Urinary bladder (tissue), 4 donors: ENCODE results near the gene KYNU. TPM values are rescaled to one million over a fixed set of nuclear protein-coding genes. Genes with fewer than 3 reads are reported as not detected.
"Not testable (repeated sequence)": the region's sequence is repeated elsewhere in the genome, so short reads cannot be mapped to it uniquely, and the experiment has no call there.

ENCODE experiments used
- DNase-seq: peaks from one replicate; pipeline ENCODE4 v3.0.0-alpha.2; 2015; ENCODE audit errors: extremely low spot score
- H3K27ac ChIP-seq: one replicate; pipeline ENCODE4 v1.5.1; 2013; ENCODE audit warnings: low read depth, mild to moderate bottlenecking, moderate library complexity
- H3K36me3 ChIP-seq: one replicate; pipeline ENCODE4 v1.6.1; 2013; ENCODE audit warnings: mild to moderate bottlenecking, moderate library complexity; ENCODE audit not compliant: insufficient read depth
- H3K4me1 ChIP-seq: one replicate; pipeline ENCODE4 v1.6.1; 2013; ENCODE audit warnings: mild to moderate bottlenecking, moderate library complexity; ENCODE audit not compliant: insufficient read depth
- H3K4me3 ChIP-seq: one replicate; pipeline ENCODE4 v1.5.1; 2013; ENCODE audit warnings: low read depth, low read length
- WGBS: extraction: QIAGEN DNeasy Blood & Tissue Kit; methylation state at CpG from one replicate; pipeline ENCODE4 v1.1.7; 2013; 5-methylcytosine and 5-hydroxymethylcytosine counted together
- polyA plus RNA-seq: library from polyadenylated mRNA; stranded (reverse); fragments of 200-250 nt; gene quantifications from one replicate; pipeline ENCODE4 v1.2.3, GENCODE V29; 2013
- total RNA-seq: library from RNA; depleted of rRNA; stranded (reverse); fragments of >200 nt; gene quantifications from one replicate; pipeline ENCODE4 v1.2.3, GENCODE V29; 2014
- donor health status: healthy with polysubstance abuse.
- donor health status: healthy.

Gene KYNU
- total and polyA plus RNA-seq, 2 donors = 2.3 to 9.8 TPM

DNA sequence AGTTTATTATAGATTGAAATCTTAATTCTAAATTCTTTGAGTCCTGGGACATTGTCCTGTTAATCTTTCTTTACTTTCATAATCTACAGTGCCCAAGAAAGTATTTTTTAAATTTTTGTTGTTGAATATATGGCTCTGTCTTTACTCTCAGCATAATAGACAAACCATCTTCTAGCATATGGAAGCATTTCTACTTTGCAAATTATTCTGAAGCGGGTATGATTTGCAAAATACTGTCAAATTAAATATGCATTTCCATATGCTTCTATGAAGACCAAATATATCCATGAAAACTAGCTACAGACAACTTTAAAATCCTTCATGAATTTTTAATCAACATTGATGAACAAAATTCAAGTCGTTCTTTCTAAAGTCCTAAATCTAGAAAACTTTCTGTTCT lies 117.2 kb downstream of the KYNU start:
- WGBS = 91% methylated on average over 2 of the region's 2 CpGs

DNA sequence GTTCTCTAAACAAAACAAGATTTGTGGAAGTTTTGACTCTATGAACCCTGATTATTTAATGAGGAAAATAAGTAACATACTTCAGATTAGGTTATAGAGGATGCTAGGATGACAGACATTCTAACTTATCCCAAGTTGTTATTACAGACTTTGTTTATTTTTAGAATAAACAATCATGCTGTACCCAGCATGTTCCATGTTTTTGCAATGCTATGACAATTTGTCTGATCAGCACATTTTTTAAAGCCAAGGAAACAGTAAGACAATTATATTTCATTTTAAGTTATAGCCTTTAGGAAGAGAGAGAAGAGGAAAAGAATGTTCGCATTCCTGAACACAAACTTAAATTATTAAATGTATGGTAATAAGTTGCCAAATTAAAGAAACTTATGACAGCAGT lies 119.8 kb downstream of the KYNU start:
- 59% methylated on average over 1 of the region's 1 CpG for WGBS
- Histone ChIP-seq H3K36me3 (no peaks in the 10 kb centered on the region), H3K27ac (no peak overlapping the region), H3K4me1 (no peaks in the 10 kb centered on the region), H3K4me3 (no peak overlapping the region)
- DNase-seq = no peak

More for the DNA sequence above, 117.2 kb downstream of the KYNU start:
- Histone ChIP-seq H3K4me1 (no peaks in the 10 kb centered on the region), H3K27ac (no peak overlapping the region), H3K36me3 (no peaks in the 10 kb centered on the region), H3K4me3 (no peak overlapping the region)
- DNase-seq = no peak

GRCh38 chr2:143000599-143000998 lies 123.1 kb downstream of the KYNU start:
- Histone ChIP-seq H3K27ac (no peak overlapping the region), H3K36me3 (no peaks in the 10 kb centered on the region), H3K4me3 (no peak overlapping the region), H3K4me1 (no peaks in the 10 kb centered on the region)
- no peak for DNase-seq
- WGBS = 94% methylated on average over 2 of the region's 2 CpGs

GRCh38 chr2:143001501-143001900 lies 124.0 kb downstream of the KYNU start:
- H3K36me3 ChIP-seq = no peaks in the 10 kb centered on the region
- H3K4me1 ChIP-seq = no peaks in the 10 kb centered on the region
- H3K27ac ChIP-seq = no peak overlapping the region
- 82% methylated on average over 1 of the region's 1 CpG for WGBS
- H3K4me3 ChIP-seq = no peak overlapping the region
- DNase-seq = no peak

- DNase-seq = no peak
- Histone ChIP-seq H3K27ac (no peak overlapping the region), H3K36me3 (no peaks in the 10 kb centered on the region), H3K4me3 (no peak overlapping the region), H3K4me1 (no peaks in the 10 kb centered on the region)
- WGBS = 13% methylated on average over 4 of the region's 4 CpGs
These were observed 138.2 kb downstream of the KYNU start for GRCh38 chr2:143015656-143016055.

- DNase-seq = no peak
- no peak overlapping the region for H3K27ac ChIP-seq
- 23% methylated on average over 28 of the region's 28 CpGs for WGBS
- no peaks in the 10 kb centered on the region for H3K36me3 ChIP-seq
- no peak overlapping the region for H3K4me3 ChIP-seq
- no peaks in the 10 kb centered on the region for H3K4me1 ChIP-seq
These were observed 149.1 kb downstream of the KYNU start for GRCh38 chr2:143026411-143027054.

DNA sequence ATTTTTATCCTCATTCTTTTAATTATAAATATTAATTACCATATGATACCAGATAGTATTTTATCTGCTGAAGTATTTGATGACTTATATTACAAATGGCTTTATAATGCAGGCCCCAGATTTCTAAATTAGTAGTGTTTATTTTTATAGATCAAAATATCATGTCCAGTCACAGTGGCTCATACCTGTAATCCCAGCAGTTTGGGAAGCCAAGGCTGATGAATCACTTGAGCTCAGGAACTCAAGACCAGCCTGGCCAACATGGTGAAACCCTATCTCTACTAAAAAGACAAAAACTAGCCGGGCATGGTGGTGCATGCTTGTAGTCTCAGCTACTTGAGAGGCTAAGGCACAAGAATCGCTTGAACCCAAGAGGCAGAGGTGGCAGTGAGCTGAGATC lies 151.7 kb downstream of the KYNU start:
- Histone ChIP-seq H3K36me3 (no peaks in the 10 kb centered on the region), H3K4me1 (no peaks in the 10 kb centered on the region), H3K27ac (no peak overlapping the region), H3K4me3 (no peak overlapping the region)
- 97% methylated on average over 2 of the region's 2 CpGs for WGBS
- DNase-seq = no peak

- Histone ChIP-seq H3K4me3 (no peak overlapping the region), H3K36me3 (no peaks in the 10 kb centered on the region), H3K4me1 (no peaks in the 10 kb centered on the region), H3K27ac (no peak overlapping the region)
- WGBS = 80% methylated on average over 2 of the region's 2 CpGs
- no peak for DNase-seq
These were observed 152.7 kb downstream of the KYNU start for GRCh38 chr2:143030127-143030526.

DNA sequence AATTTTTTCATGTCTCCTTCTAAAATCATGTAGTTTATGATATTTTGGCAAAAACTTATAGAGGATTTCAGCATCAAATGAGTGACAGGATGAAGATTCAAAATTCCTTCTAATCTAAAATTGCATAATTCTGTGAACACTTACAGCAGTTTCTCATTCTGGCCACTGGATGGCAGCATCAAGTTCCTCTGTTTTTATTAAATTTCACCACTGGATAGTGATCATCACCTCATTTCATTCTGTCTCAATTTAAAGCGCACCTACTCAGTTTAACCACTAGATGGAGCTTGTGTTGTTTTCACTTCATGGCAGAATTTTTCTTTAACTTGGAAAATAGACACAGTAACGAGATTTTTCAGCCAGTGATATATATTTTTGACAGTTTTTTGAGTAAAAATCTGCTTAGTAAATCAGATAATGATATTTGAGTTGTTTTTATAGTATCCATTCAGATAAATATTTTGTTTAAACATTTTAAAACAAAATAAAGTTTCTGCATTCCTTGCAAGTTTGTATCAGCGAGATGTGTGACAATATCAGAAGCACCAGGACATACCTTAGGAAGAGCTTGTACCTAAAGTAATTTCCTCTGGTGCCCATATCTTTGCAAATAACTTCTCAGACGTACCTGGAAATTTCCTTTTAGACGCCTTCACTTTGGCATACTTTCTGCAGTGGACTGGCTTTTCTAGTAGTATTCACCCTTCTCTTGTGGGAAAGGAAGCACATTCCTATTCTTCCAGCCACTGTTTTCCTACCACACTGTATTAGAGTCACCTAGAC lies 157.0 kb downstream of the KYNU start:
- WGBS = 37% methylated on average over 5 of the region's 5 CpGs
- peak; percentile 68 for DNase-seq

GRCh38 chr2:143051465-143051864 lies 174.0 kb downstream of the KYNU start:
- Histone ChIP-seq H3K36me3 (no peaks in the 10 kb centered on the region), H3K4me1 (no peaks in the 10 kb centered on the region), H3K4me3 (no peak overlapping the region), H3K27ac (no peak overlapping the region)
- WGBS = 95% methylated on average over 1 of the region's 1 CpG
- no peak for DNase-seq

More for the DNA sequence above, 157.0 kb downstream of the KYNU start:
- Histone ChIP-seq H3K4me1 (no peaks in the 10 kb centered on the region), H3K4me3 (no peak overlapping the region), H3K36me3 (no peaks in the 10 kb centered on the region), H3K27ac (no peak overlapping the region)

DNA sequence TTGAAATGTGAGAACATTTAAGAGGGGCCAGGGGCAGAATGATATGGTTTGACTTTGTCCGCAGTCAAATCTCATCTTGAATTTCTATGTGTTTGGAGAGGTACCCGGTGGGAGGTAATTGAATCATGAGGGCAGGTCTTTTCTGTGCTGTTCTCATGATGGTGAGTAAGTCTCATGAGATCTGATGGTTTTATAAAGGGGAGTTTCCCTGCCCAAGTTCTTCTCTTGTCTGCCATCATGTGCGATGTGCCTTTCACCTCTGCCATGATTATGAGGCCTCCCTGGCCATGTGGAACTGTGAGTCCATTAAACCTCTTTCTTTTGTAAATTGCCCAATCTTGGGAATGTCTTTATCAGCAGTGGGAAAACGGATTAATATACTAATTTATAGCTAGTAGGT lies 176.0 kb downstream of the KYNU start:
- H3K4me3 ChIP-seq, H3K27ac ChIP-seq: not testable (repeated sequence)
- WGBS = 90% methylated on average over 4 of the region's 4 CpGs

DNA sequence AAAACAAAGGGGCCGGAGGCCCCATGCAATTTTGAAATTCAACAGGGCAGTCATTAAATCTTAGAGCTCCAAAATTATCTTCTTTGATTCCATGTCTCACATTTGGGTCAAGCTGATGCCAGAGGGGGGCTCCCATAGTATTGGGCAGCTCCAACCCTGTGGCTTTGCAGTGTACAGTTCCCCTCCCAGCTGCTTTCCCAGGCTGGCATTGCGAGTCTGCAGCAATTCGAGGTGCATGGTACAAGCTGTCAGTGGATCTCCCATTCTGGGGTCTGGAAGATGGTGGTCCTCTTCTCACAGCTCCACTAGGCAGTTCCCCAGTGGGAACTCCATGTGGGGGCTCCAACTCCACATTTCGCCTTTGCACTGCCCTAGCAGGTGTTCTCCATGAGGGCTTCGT lies 179.1 kb downstream of the KYNU start:
- no peak overlapping the region for H3K27ac ChIP-seq
- H3K4me3 ChIP-seq = no peak overlapping the region
- WGBS = 94% methylated on average over 5 of the region's 5 CpGs
- no peaks in the 10 kb centered on the region for H3K36me3 ChIP-seq
- no peak for DNase-seq
- no peaks in the 10 kb centered on the region for H3K4me1 ChIP-seq

More for the DNA sequence above, 176.0 kb downstream of the KYNU start:
- DNase-seq, H3K36me3 ChIP-seq, H3K4me1 ChIP-seq: not testable (repeated sequence)

- 44% methylated on average over 1 of the region's 1 CpG for WGBS
- DNase-seq = no peak
- H3K4me3 ChIP-seq = no peak overlapping the region
- no peaks in the 10 kb centered on the region for H3K4me1 ChIP-seq
- no peak overlapping the region for H3K27ac ChIP-seq
- H3K36me3 ChIP-seq = no peaks in the 10 kb centered on the region
These were observed 181.4 kb downstream of the KYNU start for GRCh38 chr2:143058851-143059250.

DNA sequence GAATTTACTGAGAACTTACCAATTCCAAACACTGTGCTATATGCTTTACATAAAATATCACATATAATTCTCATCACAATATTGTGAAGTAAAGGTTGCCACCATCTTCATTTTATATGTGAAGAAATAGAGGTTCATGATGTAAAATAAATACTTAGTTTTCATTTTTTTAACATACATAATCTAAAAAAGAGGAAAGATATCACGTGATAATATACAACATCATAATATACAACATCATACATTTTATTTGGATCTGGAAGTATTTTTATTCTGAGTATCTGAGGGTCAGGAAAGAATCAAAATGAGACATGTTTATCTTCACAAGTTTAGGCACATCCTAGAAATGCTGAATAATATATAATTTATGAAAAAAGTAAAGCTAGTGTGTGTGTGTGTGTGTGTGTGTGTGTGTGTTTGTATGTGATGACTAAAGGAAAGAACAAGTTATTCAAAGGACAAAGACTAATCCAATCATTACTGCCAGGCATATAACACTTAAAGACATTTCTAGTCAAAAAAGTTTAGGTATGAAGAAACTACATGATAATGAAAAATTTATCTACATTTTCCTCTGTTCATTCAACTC lies 186.2 kb downstream of the KYNU start:
- WGBS = 77% methylated on average over 1 of the region's 1 CpG
- Histone ChIP-seq H3K27ac (no peak overlapping the region), H3K4me3 (no peak overlapping the region), H3K4me1 (no peaks in the 10 kb centered on the region), H3K36me3 (no peaks in the 10 kb centered on the region)
- no peak for DNase-seq
